A549 treated with AZD9567 at 1 μM for 4 hours (cell line): ENCODE measurements around the gene SINHCAF. TPM values are rescaled to one million over a fixed set of nuclear protein-coding genes. Genes with fewer than 3 reads are reported as not detected.

Source experiments
- total RNA-seq: library from RNA; stranded (reverse); fragments of 200-300 nt; extraction: Qiagen RNA extraction; gene quantifications from 5 replicates; pipeline ENCODE4 v1.2.3, GENCODE V29; 2022; ENCODE audit not compliant: insufficient read depth

The SINHCAF gene, protein sequence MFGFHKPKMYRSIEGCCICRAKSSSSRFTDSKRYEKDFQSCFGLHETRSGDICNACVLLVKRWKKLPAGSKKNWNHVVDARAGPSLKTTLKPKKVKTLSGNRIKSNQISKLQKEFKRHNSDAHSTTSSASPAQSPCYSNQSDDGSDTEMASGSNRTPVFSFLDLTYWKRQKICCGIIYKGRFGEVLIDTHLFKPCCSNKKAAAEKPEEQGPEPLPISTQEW
- total RNA-seq: 37.9 to 72.9 TPM (median 46.1 TPM) in 5 replicates

GRCh38 chr12:31325877-31326631 lies at the start of gene SINHCAF:
TSS of gene SINHCAF (minus strand) at chr12:31326150. CDS start at chr12:31298204, 27,946 bp downstream.

